NCI-H82 (cell line): ENCODE data around the gene MRPL58.
"Not testable (repeated sequence)": the region's sequence is repeated elsewhere in the genome, so short reads cannot be mapped to it uniquely, and the experiment has no call there.

Source experiments
- DNase-seq: peaks from one replicate; lab custom pipeline; 2025; lab: John Stamatoyannopoulos, UW

The MRPL58 gene

GRCh38 chr17:75012346-75013091 is at the start of gene MRPL58:
Gene MRPL58, plus strand, starts transcription at chr17:75012670. Its CDS starts 17 bp downstream, at chr17:75012687.
- peak; percentile 92 for DNase-seq

DNA sequence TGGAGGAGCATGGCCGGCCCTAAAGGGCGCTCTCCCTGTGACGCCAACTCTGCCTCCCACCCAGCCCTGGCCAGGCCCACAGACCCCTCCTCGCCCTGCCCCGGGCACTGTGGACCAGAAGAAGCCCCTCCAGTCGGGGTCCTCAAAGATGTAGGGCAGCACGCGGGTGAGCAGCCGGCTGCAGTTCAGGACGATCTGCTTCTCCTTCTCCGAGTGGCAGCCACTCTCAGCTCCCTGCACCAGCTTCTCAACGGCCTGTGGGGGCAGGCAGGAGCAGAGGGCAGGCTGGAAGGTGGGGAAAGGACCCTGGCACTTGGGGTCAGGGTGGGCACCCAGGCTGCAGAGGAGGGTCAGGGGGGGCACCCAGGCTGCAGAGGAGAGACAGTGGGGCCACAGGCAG is 48.8 kb upstream of the MRPL58 start:
- peak; percentile 41 for DNase-seq

DNA sequence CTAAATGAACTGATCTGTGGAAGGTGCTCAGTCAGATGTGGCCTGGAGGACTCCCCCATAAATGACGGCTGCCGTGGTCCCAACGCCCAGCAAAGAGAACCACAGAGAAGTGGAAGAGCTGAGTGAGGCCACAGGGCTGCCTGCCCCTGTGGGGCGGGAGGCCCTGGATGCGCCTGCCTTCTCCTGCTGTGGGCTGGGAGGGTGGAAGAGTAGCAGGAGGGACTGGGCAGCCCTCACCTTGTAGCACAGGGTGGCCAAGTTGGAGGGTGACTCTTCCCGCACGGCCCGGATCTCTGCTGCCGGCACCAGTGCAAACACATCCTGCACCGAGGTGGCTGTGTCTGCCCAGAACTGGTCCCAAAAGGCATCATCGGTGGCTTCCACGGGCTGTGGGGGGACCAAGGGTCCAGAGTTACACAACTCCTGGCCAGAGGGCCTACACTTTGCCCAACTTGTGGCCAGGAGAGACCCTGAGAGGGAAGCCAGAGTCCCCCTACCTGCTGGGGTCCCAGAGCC is 48.2 kb upstream of the MRPL58 start:
- DNase-seq: no peak

GRCh38 chr17:74964988-74965622 is 47.4 kb upstream of the MRPL58 start:
- no peak for DNase-seq

DNA sequence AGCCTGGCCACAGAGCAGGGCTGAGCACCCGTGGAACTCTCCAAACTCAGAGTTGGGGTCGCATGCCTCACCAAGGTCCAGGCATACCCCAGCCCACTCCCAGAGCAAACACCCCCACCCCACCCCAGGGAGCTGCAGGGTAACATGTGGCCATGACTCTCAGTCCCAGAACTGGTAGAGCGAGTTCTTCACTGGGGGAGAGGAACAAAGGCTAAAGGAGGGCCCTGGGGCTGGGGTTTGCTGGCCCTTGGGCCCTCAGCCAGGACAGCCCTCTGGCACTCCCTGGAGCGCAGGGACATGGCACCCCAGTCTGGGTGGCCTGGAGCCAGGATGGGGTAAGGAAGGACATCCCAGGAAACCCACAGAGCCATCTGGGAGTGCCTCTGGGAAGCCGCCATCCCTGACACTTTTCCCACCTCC is 44.1 kb upstream of the MRPL58 start:
- DNase-seq: no peak

DNA sequence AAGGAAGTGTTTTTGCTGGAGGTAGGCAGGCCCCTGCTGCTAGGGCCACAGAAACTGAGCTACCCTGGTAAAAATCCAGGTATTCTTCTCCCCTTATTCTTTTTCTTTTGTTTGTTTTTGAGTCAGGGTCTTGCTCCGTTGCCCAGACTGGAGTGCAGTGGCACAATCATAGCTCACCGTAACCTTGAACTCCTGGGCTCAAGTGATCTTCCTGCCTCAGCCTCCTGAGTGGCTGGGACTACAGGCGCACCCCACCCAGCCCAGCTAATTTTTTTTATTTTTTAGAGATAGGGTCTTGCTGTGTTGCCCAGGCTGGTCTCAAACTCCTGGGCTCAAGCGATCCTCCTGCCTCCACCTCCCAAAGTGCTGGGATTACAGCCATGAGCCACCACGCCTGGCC is 43.0 kb upstream of the MRPL58 start:
- not testable (repeated sequence) for DNase-seq

- no peak for DNase-seq
These were observed 42.1 kb upstream of the MRPL58 start for GRCh38 chr17:74970395-74970794.

DNA sequence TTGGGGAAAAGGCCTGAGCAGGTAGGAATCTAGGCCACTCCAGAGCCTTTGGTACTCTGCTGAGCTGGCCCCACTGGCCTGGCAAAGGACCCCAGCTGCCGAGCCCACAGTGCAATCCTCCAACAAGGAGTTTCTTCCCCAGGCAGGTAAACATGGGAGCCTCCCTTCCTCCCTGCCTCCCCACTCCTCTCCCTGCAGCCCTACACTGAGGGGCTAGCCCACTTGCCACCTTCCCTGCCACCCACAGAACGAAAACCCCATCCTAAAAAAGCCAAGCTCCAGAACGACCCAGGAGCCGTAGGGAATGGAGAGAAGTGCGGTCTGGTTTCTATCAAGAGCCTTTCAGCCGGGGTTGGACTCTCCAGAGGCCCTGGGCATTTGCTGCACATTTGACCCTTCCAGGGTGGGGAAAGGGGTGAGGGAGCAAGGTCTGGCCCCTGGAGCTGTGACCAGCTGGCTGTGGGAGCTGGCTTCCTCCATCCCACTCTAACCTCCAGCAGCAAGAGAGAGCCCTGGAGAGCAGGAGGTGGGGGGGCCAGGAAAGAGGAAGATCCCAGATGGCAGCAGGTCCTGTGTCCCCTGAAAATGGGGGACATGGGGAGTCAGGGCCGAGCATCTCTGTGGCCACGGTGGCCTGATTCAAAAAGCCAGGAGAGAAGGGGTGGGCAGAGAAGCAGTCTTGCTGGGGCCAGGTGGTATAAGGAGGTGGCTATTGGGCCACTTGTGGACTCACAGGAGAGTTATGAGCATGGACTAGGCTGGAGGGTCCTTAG is 41.2 kb upstream of the MRPL58 start:
- DNase-seq: no peak

DNA sequence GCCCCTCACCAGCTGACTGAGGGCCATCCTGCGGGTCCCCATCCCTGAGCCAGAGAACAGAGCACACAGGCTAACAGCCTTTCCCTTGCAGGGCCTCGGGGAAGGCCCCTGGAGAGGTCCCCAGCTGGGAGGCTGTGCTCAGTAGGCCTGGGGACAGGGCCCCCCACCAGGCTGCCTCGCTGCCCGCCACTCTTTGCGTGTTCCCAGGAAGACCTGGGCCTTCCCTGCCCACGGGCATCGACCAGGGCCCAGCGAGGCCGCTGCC is 40.7 kb upstream of the MRPL58 start:
- DNase-seq: no peak

DNA sequence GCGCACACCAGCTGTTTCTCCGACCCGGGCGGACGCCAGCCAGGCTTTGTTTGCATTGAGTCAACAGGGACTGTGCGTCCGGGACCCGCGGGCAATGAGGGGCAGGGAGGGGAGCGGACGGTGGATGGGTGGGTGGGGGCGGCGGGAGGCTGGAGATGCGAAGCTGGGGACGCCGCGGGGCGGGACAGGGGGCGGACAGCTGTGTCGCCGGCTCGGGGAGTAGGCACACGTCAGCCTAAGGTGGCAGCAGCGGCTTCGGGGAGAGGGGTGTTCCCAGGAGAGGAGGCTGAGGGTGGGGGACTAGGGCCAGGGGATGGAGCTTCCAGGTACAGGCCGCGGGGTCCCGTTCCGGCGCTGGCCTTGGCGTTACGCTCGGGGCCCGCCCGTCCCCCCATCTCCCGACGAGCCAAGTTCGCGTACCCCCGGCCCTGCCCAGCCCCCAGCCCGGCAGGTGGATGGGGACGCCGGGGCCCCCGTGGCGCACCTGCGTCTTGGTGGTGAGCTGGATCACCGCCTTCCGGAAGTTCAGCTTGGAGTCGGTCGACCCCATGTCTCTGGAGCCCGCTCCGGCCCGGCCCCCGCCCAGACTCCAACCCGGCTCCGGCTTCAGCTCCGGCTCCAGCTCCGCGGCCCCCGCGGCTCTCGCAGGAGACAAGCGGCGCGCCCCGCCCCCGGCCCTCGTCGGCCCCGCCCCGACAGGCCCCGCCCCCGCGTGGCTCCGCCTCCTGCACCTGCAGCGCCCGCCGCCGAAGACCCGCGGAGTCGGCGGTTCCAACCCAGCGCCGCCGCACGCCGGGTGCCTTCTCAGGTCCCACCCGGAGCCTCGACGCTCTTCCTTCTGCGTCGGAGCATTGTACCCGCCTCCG is 40.1 kb upstream of the MRPL58 start, which contains the start of gene HID1:
Gene HID1 (minus strand): TSS at position 653 of the 866 bp plus-strand sequence. CDS start 103 bp downstream, at position 550.
- DNase-seq: peak; percentile 76

DNA sequence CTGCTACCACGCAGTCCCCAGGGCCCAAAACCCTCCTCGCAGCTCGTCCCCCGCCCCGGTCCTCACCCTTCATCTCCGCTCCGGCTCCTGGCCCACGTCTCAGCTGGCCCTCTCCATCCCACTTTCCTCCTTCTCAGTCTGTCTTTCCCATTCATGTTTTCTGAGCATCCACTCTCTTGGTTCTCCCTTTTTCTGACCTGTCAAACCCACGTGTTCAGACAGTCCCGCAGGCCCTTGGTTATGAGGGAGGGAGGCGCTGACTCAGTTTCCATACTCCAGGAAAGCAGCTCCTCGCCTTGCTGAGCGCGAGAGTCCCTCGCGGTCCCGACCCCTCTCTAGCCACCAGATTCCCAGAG is 39.5 kb upstream of the MRPL58 start:
- no peak for DNase-seq

DNA sequence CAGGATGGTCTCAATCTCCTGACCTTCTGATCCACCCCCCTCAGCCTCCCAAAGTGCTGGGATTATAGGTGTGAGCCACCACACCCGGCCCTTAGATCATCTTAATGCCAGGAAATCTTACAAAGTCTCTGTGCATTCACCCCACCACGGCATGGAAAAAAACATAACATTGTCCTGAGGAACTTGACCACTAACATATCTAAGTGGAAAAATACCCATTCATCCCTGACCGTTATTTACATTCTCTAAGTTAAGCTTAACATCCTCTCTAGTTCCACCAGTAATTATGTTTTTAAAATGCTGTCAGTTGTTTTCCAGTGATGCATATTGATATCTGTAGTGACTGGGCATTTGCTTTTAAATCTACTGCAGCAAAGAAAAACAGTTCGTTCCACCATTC is 36.5 kb upstream of the MRPL58 start:
- no peak for DNase-seq

DNA sequence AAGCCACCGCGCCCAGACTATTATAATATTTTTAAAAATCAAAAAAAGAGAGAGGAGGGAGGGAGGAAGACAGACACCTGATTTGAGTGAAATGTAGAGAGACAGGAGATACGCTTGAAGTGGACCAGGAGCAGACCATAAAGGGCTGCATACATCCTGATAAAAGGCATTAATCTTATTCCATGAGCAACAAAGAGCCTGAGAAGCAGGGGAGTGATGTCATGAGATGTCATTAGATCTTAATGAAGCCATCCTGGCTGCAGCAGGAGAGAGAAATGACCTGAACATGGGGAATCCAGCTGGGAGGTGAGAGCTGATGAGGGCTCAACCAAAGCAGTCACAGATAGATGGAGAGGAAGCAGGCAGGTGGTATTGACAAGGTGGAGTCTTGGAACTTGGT is 34.7 kb upstream of the MRPL58 start:
- no peak for DNase-seq

DNA sequence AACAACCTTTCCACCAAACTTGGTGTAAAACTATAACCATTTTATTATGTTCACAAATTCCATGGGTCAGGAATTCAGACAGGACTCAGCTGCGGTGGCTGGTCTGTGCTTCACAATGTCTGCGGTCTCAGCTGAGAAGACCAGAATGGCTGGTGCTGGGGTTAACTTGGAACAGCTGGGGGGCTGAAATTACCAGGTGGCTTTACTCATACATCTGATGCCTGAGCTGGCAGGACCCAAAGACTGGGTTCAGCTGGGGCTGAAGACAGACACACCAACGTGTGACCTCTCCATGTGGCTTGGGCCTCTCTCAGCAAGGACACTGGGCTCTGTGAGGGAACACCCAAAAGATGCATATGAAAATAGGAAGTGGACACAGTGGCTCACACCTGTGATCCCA is 34.2 kb upstream of the MRPL58 start:
- DNase-seq: no peak

GRCh38 chr17:74979408-74980146 is 32.9 kb upstream of the MRPL58 start:
- no peak for DNase-seq

DNA sequence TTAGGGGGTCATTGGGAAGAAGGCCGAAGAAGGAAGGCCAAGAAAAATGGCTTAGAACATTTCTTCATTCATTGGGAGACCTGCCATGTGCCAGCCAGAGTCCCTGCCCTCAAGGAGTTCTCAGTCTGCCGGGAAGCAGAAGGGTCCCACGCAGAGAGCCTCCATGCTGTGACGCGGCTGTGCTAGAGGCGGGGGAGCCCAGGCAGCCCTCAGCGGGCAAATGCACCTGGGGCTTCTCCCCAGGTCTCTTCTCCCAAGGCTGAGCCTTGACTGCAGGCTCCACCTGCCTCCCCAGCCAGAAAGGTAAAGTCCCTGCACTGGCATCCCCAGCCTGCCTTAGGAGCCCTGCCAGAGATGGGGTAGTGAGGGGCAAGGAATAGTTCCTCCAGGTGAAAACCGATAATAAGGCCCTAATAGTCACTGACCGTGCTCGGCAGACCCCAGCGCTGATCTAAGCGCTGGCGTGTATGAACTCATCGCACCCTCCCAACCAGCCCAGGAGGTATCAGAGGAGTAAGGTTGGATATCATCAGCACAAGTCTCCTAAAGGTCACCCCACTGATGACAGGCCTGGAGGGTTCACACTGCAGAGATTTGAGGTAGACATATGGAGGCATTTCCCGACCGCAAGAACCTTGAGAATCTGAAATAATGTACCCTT is 31.0 kb upstream of the MRPL58 start:
- DNase-seq: no peak

- peak; percentile 93 for DNase-seq
These were observed 30.3 kb upstream of the MRPL58 start for GRCh38 chr17:74981979-74982662.

DNA sequence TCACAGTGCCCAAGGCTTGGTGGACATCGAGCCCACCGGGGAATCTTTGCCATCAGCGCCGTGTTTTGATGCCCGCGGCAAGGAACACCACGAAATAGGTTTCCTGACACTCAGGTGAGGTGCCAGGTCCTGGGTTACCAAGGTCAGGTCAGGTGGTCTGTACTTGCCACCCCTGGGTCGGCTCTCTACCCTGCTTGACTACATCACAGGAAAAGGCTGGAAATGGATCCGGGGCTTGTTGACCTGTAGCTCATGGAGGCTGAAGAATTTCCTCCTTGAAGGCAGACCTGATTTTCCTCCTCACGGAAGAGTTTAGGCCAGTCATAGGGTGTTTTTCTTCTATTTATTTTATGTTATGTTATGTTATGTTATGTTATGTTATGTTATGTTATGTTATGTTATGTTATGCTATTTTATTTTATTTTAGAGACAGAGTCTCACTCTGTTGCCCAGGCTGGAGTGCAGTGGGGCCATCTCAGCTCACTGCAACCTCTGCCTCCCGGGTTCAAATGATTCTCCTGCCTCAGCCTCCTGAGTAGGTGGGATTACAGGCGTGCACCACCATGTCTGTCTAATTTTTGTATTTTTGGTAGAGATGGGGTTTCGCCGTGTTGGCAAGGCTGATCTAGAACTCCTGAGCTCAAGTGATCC is 29.7 kb upstream of the MRPL58 start:
- peak; percentile 57 for DNase-seq

DNA sequence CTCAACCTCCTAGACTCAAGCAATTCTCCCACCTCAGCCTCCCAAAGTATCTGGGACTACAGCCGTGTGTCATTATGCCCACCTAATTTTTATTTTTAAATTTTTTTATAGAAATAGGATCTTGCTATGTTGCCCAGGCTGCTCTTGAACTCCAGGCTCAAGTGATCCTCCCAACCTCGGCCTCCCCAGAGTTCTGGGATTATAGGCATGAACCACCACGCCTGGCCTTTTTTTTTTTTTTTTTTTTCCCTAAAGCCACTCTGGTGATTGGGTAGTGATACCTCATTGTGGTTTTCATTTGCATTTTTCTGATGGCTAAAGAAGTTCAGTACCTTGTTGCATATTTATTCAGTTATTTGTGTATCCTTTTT is 26.3 kb upstream of the MRPL58 start:
- no peak for DNase-seq
